ENCODE measurements around the gene UBR1.

UBR1 gene

GRCh38 chr15:43091859-43092258 is 14.0 kb downstream of the UBR1 start:
- Histone ChIP-seq H3K27ac (no peak overlapping the region), H3K4me3 (no peak overlapping the region)
- no peak for DNase-seq (ENCODE audit: low spot score)
- TF ChIP-seq, protein P1, sequence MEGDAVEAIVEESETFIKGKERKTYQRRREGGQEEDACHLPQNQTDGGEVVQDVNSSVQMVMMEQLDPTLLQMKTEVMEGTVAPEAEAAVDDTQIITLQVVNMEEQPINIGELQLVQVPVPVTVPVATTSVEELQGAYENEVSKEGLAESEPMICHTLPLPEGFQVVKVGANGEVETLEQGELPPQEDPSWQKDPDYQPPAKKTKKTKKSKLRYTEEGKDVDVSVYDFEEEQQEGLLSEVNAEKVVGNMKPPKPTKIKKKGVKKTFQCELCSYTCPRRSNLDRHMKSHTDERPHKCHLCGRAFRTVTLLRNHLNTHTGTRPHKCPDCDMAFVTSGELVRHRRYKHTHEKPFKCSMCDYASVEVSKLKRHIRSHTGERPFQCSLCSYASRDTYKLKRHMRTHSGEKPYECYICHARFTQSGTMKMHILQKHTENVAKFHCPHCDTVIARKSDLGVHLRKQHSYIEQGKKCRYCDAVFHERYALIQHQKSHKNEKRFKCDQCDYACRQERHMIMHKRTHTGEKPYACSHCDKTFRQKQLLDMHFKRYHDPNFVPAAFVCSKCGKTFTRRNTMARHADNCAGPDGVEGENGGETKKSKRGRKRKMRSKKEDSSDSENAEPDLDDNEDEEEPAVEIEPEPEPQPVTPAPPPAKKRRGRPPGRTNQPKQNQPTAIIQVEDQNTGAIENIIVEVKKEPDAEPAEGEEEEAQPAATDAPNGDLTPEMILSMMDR (IDR thresholded peaks at IDR 0.05) = no peak

- no peak for DNase-seq (ENCODE audit: low spot score)
- H3K27ac ChIP-seq = no peak overlapping the region
- TF ChIP-seq, protein P1 (IDR thresholded peaks at IDR 0.05) = no peak
Measured at GRCh38 chr15:43086551-43086950, 19.3 kb downstream of the UBR1 start.

GRCh38 chr15:43085921-43086320 is 19.9 kb downstream of the UBR1 start:
- TF ChIP-seq, protein P1 (IDR thresholded peaks at IDR 0.05) = no peak
- no peak overlapping the region for H3K27ac ChIP-seq
- DNase-seq (ENCODE audit: low spot score) = no peak
- no peak overlapping the region for H3K4me3 ChIP-seq

More at GRCh38 chr15:43086551-43086950, 19.3 kb downstream of the UBR1 start:
- no peak overlapping the region for H3K4me3 ChIP-seq

DNA sequence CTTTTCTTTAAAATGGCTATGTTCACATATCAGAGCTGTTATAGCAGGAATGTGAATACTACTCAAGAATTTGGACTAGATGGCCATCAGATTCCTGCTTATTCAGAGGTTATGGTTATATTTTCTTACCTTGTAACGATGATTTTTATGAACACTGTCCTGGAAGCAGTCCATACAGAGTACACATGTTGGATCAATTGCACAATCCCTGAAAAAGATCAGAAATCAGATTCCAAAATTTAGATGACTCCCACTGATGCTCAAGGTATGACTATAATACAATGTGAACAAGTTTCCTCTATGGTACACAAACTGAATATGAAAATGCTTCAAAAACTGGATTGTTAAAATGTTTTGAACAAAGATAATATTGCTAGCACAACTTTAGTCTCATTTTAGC is 23.3 kb downstream of the UBR1 start:
- H3K27ac ChIP-seq = no peak overlapping the region
- DNase-seq (ENCODE audit: low spot score) = no peak
- TF ChIP-seq, protein P1 (IDR thresholded peaks at IDR 0.05) = no peak
- H3K4me3 ChIP-seq = no peak overlapping the region

- no peak for DNase-seq (ENCODE audit: low spot score)
- Histone ChIP-seq H3K4me3 (no peak overlapping the region), H3K27ac (no peak overlapping the region)
- TF ChIP-seq, protein P1 (IDR thresholded peaks at IDR 0.05) = no peak
Measured at GRCh38 chr15:43081283-43081682, 24.6 kb downstream of the UBR1 start.

DNA sequence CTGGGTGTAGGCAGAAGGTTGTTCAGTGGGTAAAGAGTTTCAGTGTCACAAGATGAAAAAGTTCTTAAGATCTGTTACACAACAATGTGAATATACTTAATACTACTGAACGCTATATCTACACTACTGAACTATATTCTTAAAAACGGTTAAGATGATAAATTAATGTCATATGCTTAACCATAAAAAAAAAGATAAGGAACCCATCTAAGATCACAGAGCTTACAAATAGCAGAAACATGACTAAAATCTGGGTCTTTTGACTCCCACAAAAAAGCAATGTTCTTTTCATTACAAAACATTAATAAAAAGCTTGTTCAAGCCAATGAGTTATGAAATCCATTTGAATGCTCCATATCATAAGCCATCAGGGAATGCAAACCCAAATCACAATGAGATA is 34.4 kb downstream of the UBR1 start:
- TF ChIP-seq, protein P1 (IDR thresholded peaks at IDR 0.05) = no peak
- no peak for DNase-seq (ENCODE audit: low spot score)
- Histone ChIP-seq H3K4me3 (no peak overlapping the region), H3K27ac (no peak overlapping the region)

GRCh38 chr15:43070893-43071292 is 34.9 kb downstream of the UBR1 start:
- no peak for DNase-seq (ENCODE audit: low spot score)
- Histone ChIP-seq H3K27ac (no peak overlapping the region), H3K4me3 (no peak overlapping the region)
- TF ChIP-seq, protein P1 (IDR thresholded peaks at IDR 0.05) = no peak

Measured in coronary artery (tissue), 2 donors.